IPS-NIHi11 (cell line): ENCODE results near the gene CTSE.

Experiments
- DNase-seq: peaks from one replicate; pipeline ENCODE4 v3.0.0; 2012; ENCODE audit warnings: mixed read lengths, low spot score

Gene CTSE

GRCh38 chr1:206049919-206050600 lies 26.4 kb upstream of the CTSE start:
- DNase-seq: no peak

GRCh38 chr1:206049293-206049692 lies 25.6 kb upstream of the CTSE start:
- DNase-seq: no peak

GRCh38 chr1:206048582-206048981 lies 24.9 kb upstream of the CTSE start:
- peak; percentile 37 for DNase-seq

GRCh38 chr1:206047271-206047670 lies 23.6 kb upstream of the CTSE start:
- no peak for DNase-seq

- DNase-seq: peak; percentile 69
Observed at GRCh38 chr1:206041640-206042039, 17.9 kb upstream of the CTSE start.

DNA sequence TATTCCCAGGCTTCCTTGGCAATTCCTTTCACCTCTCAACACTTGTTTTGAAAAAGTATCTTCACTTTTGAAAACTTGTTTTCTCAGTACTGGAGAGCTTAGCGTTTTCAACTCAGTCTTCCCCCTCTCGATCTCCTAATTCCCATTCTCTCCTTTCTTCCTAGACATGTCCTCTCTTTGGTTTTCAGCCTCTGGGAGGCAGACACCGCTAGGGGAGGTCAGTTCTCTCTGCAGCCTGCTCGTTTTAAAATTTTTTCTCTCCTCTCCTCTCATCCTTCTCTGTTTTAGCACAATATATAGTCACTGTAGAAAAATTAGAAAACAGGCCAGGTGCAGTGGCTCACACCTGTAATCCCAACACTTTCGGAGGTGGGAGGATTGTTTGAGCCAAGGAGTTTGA lies 16.6 kb upstream of the CTSE start:
- DNase-seq: no peak

DNA sequence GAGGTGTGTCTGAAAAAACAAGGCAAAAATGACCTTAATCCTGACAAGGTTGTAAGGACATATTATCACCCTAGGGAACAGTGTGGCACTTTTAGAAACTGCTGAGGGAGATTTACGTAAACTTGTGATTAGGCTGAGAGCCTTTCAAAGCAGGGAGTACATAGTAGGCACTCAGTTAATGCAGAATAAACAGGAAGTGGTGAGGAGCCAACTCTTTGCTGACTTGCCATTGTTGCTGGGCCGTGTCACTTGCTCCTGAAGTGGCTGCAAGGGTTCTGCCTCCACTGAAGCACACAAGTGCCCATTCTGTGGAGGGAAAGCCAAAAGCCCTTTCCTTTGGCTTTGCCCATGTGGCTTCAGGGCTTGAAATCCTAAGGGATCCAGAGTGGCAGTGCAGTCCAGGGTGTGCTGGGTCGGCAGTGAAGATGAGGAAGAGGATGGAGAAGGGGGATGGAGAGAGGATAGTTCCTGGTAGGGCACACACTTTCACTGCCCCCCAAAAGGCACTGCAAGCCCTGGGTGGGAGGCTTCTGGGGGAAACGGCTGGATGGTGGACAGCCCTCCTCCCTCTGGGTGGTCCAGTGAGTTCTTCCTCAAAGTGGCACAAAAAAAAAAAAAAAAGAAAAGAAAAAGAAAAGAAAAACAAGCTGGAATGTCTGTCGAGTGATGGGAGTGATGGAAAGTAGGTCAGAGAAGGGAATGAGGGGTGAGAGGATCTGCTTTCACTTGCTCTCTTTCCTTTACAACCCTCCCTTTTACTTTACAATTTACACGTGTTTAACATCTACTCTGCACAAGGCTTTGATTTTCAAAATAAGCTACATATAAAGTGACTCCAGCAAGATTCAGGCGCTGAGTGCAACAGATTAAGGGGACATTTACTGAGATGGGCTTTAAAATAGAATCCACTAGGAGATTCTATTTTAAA lies 15.6 kb upstream of the CTSE start:
- DNase-seq: no peak

- no peak for DNase-seq
Observed at GRCh38 chr1:206037581-206037980, 13.9 kb upstream of the CTSE start.

DNA sequence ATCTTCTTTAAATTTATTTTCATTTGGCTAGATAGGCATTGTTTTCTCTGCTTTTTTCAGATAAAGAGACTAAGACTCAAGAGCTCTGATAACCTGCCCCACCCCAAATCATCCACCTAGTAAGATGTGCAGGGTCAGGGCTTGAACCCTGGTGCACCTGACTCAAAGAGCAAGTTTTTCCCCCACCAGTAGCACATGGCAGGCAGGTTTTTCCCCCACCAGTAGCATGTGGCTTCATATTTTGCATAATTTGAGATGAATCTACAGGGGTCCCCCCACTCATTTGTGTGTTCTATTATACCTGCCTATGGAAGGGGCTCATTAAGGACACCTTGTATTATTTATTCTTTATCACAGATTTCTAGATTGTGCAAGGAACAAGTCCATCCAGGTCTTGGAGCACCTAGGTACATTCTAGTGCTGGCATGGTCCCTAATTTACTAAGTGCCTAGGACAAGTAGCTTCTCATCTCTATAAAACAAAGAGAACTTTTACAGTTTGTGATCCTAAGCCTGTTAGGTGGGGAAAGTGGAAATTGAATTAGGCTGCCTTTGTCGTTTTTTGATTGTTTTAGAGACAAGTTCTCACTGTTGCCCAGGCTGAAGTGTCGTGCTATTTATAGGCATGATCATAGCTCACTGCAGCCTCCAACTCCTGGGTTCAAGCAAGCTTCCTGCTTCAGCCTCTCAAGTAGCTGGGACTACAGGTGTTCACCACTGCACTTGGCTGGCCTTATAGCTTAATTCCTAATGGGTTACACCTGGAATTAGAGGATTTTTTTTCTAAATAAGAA lies 13.2 kb upstream of the CTSE start:
- DNase-seq: no peak

- no peak for DNase-seq
Observed at GRCh38 chr1:206035027-206035426, 11.3 kb upstream of the CTSE start.

DNA sequence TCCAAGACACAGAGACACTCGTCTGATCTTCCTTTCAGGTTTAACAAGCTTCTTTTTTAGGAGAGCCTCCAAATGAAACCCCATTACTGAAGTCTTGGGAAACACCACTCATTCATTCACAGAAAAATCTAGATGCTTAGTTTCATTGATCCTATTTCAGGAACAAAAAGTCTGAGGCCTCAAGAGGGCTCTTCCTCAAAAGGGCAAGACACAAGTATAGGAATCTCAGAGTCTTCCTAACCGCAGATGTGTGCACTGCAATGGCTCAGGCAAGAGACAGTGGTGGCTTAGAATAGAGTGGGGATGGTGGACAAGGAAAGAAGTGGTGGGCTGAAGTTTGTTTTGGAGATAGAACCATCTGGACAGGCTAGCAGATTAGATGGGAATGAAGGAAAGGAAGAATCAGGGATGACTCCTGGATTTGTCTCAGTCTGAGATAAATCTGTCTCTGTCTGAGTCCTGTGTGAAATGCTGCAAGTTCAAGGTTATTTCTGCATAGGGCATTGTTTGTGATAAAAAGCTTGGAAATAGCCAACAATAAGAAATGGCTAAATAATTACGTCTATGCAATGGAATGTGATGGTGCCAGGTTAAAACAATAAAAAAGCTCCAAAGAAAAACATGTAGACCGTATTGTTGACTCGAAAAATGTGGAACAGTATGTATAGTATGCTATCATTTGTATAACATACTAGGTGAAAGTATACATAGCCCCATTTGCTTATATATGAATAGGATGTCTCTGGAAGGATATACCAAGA lies 8.9 kb upstream of the CTSE start:
- DNase-seq: no peak

DNA sequence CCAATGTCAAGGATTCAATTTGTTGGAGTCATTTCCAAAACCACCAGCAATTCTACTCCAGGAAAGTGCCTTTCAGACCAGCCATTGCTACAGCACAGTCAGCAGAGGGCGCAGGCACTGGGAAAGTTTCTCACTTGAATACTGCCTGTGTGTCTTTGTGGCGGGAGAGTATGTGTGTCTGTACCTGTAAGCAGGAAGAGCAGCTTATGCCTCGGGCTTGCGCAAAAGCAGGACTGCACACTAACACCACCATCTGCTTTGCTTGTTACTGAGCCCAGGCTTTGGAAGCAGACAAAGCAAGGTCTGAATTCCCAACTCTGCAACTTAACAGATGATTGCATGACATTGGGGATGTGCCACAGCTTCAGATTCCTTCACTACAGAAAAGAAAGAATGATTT lies 7.0 kb upstream of the CTSE start:
- DNase-seq: peak; percentile 74

GRCh38 chr1:206030191-206030590 lies 6.5 kb upstream of the CTSE start:
- no peak for DNase-seq

DNA sequence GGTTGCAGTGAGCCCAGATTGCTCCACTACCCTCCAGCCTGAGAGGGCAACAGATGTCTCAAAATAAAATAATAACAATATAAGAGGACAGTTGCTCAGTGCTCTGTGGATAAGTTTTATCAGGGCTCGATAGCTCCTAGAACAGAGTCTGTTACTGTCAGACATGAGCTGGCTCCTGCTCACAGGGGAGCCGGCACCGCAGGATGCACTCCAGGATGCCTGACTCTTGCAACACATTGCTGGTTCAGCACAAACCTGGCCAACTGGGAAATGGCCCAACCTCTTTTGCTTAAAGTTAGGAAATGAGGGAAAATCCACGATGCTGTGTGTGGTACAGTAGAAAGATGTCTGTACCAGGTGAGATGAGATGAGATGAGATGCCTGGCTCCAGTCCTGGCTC lies 5.8 kb upstream of the CTSE start:
- DNase-seq: no peak

GRCh38 chr1:206025283-206025820 lies 1.7 kb upstream of the CTSE start:
- DNase-seq: no peak

DNA sequence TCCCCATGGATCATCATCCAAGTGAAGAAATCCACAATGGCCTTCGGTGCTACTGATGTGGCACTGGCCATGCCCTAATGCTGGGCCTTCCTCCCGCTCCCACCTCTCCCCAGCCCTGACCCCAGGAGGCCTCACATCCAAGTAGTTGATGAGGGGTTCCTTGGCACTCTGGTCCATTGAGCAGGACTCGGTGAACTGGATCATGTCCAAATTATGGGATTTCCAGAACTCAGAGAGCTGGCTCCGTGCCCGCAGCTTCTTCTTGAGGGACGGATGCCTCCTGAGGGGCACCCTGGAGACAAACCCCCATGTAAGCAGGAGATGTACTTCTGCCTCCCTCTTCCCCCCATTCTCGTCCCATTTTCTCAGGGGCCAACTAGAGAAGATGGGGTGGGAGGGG lies 929 bp downstream of the CTSE start:
- DNase-seq: no peak

GRCh38 chr1:206021626-206022365 lies 1.9 kb downstream of the CTSE start:
- no peak for DNase-seq

DNA sequence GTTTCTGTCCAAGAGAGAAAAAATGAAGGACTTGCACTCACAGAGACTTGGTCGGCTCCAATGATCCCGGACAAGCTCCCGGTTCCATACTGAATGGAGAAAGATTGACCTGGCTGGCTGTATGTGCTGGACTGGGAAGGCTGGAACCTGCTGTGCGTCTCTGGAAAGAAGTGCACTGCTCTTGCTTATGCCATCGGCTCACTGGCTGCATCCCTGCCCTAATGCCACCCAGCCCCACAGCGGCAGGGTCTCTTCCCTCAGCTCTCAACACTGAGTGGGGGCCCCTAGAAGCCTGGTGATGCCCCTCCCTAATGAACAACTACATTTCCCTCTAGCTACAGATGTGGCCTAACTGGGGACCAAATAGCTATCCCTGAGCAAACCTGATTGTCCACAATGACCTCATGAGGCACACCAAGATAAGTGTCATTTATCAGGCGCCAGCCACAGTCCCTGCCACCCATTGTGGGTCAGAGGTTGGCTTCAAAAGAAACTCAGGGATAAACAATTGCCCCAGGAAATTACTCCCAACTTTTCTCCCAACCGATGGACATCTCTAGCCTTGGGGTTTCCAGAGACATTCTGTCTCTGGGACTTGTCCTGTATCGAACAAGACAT lies 2.6 kb downstream of the CTSE start:
- no peak for DNase-seq

DNA sequence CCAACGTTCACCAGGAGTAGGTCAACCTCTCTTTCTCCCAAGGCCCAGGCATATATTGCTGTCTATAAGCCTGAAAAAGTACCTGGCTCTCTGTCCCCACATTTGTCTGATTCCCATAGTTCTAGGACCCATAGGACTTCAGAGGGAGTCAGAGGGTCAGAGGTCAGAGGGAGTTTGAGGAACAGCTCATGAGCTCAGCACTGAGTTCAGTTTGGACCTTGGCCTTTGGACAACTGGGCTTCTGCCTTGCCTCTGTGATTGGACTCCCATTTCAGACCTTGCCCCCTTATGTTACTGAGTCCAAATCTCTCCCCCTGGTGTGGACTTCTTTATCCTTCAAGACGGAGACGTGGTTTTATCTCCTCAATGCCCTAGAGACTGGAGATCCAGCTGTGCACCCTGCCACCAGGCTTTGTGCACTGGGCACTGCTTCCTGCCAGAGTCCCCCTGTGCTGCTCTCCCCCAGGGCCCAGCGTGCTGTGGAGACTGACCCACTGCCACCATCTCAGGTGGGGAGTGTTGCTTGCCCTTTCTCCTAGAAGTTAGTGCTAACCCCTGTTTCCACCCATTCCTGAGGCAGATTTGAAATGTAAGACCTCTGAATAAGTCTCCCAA lies 3.2 kb downstream of the CTSE start:
- DNase-seq: no peak

DNA sequence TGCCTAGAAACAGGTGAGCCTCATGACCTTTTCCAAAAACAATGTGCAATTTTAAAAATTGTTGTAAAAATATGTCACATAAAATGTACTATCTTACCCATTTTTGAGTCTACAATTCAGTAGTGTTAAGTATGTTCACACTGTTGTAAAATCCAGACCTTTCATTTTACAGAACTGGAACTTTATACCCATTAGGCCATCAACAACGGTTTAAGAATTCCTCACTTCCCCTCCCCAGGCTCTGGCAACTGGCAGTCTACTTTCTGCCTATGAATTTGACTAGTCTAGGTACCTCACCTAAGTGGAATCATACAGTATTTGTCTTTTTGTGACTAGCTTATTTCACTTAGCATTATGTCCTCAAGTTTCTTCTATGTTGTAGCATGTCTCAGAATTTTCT lies 8.6 kb downstream of the CTSE start:
- DNase-seq: no peak
